HEK293 (cell line): ENCODE results near the gene ZFYVE19.

Experiments
- CTCF ChIP-seq: fragments of 450-650 bp; formaldehyde crosslinking; IDR thresholded peaks from 2 replicates; pipeline ENCODE4 v1.5.1; 2016; ENCODE audit warnings: missing biosample characterization, missing genetic modification characterization
- GLIS2 ChIP-seq: fragments of 450-650 bp; formaldehyde crosslinking; IDR thresholded peaks from 2 replicates; pipeline ENCODE4 v1.5.1; 2016; ENCODE audit warnings: missing biosample characterization, missing genetic modification characterization
- HOXA7 ChIP-seq: sonication (generic); formaldehyde crosslinking; IDR thresholded peaks from 2 replicates; pipeline ENCODE4 v1.8.1; 2022; ENCODE audit warnings: missing genetic modification reagents, borderline replicate concordance
- TCF7L2 ChIP-seq: IDR thresholded peaks from 2 replicates; pipeline ENCODE4 v1.6.1; 2011; ENCODE audit warnings: low read depth, mild to moderate bottlenecking, inconsistent platforms, low read length, moderate library complexity, borderline replicate concordance
- YY2 ChIP-seq: fragments of 450-650 bp; formaldehyde crosslinking; IDR thresholded peaks from 2 replicates; pipeline ENCODE4 v1.5.1; 2016; ENCODE audit warnings: missing biosample characterization, missing genetic modification characterization
- ZBTB11 ChIP-seq: fragments of 450-650 bp; formaldehyde crosslinking; conservative IDR thresholded peaks from 2 replicates; pipeline ENCODE4 v1.5.1; 2016; ENCODE audit warnings: low read depth, missing biosample characterization, missing genetic modification characterization
- ZNF132 ChIP-seq: fragments of 450-650 bp; formaldehyde crosslinking; IDR thresholded peaks from 2 replicates; pipeline ENCODE4 v1.5.1; 2017; ENCODE audit warnings: missing biosample characterization, missing genetic modification characterization, borderline replicate concordance
- ZNF140 ChIP-seq: fragments of 450-650 bp; formaldehyde crosslinking; IDR thresholded peaks from 2 replicates; pipeline ENCODE4 v1.5.1; 2016; ENCODE audit warnings: missing biosample characterization, missing genetic modification characterization
- ZNF184 ChIP-seq: fragments of 450-650 bp; IDR thresholded peaks from 2 replicates; pipeline ENCODE4 v1.5.1; 2018; ENCODE audit warnings: missing biosample characterization, mild to moderate bottlenecking, missing genetic modification characterization
- ZNF24 ChIP-seq: fragments of 450-650 bp; formaldehyde crosslinking; IDR thresholded peaks from 2 replicates; pipeline ENCODE4 v1.5.1; 2016; ENCODE audit warnings: missing biosample characterization, missing genetic modification characterization
- ZNF274 ChIP-seq, 2 experiments: fragments of 200-500 bp in 1 of 2; fragments of 450-650 bp in 1 of 2; sonication (Bioruptor generic) in 1 of 2; formaldehyde crosslinking in 1 of 2; IDR thresholded peaks; 2 replicates each; pipeline versions ENCODE4 v1.5.1 to v1.6.1; 2014 to 2016; ENCODE audit warnings: borderline replicate concordance in 1 of 2, inconsistent platforms in 1 of 2, low read length in 1 of 2, missing biosample characterization in 1 of 2, missing genetic modification characterization in 1 of 2
- ZNF777 ChIP-seq: fragments of 450-650 bp; formaldehyde crosslinking; IDR thresholded peaks from 2 replicates; pipeline ENCODE4 v1.5.1; 2017; ENCODE audit warnings: missing biosample characterization, missing genetic modification characterization, borderline replicate concordance
- TF ChIP-seq, protein P1 (sequence below): fragments of 450-650 bp; formaldehyde crosslinking; IDR thresholded peaks from 2 replicates; pipeline ENCODE4 v1.5.1; 2017; ENCODE audit warnings: missing biosample characterization, missing genetic modification characterization
- TF ChIP-seq, protein P2 (sequence below): fragments of 450-650 bp; formaldehyde crosslinking; IDR thresholded peaks from 2 replicates; pipeline ENCODE4 v1.5.1; 2016; ENCODE audit warnings: missing biosample characterization, missing genetic modification characterization

DNA sequence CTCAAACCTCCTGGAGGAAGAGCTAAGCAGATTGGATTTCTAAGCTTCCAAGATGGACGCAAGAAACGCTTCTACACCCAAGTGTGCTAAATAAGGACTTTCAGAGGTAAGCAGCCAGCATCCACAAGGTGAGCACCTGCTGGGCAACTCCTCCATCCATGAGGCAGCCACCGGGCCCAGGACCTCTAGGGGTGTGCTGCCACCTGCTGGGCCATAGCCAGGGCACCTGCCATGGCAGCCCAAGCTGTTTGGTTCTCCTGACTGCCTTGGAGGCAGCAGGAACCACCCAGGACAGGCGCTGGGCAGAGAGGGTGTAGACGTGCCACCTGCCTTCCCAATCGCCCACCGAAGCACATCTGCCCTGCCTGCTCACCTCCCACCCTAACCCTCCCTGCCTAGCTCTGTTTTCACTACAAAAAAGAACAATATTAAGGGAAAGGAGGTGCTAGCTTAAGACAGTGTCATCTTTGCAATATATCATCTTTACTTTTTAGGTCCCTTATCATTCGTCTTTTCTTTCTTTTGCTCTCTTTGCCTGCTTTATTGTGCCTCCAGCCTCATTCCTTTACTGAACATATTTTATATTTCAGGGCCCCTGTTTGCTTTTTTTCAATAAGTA, 24.2 kb upstream of the ZFYVE19 start:
- TF ChIP-seq GLIS2 (tag by site-specific recombination) (no peak), TCF7L2 (no peak), CTCF (peak; percentile 87), ZNF24 (tag by site-specific recombination) (no peak), ZNF777 (tag by site-specific recombination) (no peak), ZNF184 (tag by site-specific recombination) (no peak), ZBTB11 (tag by site-specific recombination) (no peak), ZNF140 (tag by site-specific recombination) (no peak), ZNF132 (tag by site-specific recombination) (no peak), ZNF274 (IDR thresholded peaks at IDR 0.05; ENCODE audit: low read length) (no peak), ZNF274 (tag by site-specific recombination; IDR thresholded peaks at IDR 0.05; ENCODE audit: borderline replicate concordance) (no peak), HOXA7 (no peak), YY2 (peak; percentile 34; the same call in 1 of the 2 replicates)
- TF ChIP-seq, protein P1, sequence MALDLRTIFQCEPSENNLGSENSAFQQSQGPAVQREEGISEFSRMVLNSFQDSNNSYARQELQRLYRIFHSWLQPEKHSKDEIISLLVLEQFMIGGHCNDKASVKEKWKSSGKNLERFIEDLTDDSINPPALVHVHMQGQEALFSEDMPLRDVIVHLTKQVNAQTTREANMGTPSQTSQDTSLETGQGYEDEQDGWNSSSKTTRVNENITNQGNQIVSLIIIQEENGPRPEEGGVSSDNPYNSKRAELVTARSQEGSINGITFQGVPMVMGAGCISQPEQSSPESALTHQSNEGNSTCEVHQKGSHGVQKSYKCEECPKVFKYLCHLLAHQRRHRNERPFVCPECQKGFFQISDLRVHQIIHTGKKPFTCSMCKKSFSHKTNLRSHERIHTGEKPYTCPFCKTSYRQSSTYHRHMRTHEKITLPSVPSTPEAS (tag by site-specific recombination): no peak
- TF ChIP-seq, protein P2, sequence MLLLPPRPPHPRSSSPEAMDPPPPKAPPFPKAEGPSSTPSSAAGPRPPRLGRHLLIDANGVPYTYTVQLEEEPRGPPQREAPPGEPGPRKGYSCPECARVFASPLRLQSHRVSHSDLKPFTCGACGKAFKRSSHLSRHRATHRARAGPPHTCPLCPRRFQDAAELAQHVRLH (tag by site-specific recombination): no peak
